HCT116 (cell line): Measurements from ENCODE around the gene ANP32B.

Experiments
- CEBPB ChIP-seq: IDR thresholded peaks from 2 replicates; pipeline ENCODE4 v1.6.1; 2012; ENCODE audit warnings: low read depth
- CTCF ChIP-seq, 3 experiments: fragments of 200-600 bp in 1 of 3; sonication (generic) in 1 of 3; IDR thresholded peaks in 2 of 3; conservative IDR thresholded peaks in 1 of 3; 2 replicates each; pipeline ENCODE4 v1.5.1; 2012 to 2017; ENCODE audit warnings: low read depth in 2 of 3, low read length in 2 of 3, antibody characterized with exemption in 1 of 3, borderline replicate concordance in 1 of 3, control low read depth in 1 of 3, mild to moderate bottlenecking in 1 of 3, mixed read lengths in 1 of 3, mixed run types in 1 of 3, moderate library complexity in 1 of 3; ENCODE audit not compliant: insufficient read depth in 1 of 3
- FOSL1 ChIP-seq: IDR thresholded peaks from 2 replicates; pipeline ENCODE4 v1.6.1; 2012; ENCODE audit warnings: low read depth
- MAX ChIP-seq: IDR thresholded peaks from 2 replicates; pipeline ENCODE4 v1.6.1; 2012
- POLR2A ChIP-seq: IDR thresholded peaks from 2 replicates; pipeline ENCODE4 v1.7.0; 2011; ENCODE audit warnings: borderline replicate concordance; ENCODE audit not compliant: insufficient read depth, insufficient read length; ENCODE audit errors: extremely low read depth
- POLR2AphosphoS5 ChIP-seq: IDR thresholded peaks from 2 replicates; pipeline ENCODE4 v1.6.1; 2011; ENCODE audit warnings: mild to moderate bottlenecking, low read depth, low read length, moderate library complexity
- RAD21 ChIP-seq: IDR thresholded peaks from 2 replicates; pipeline ENCODE4 v1.6.1; 2012; ENCODE audit warnings: low read depth, mild to moderate bottlenecking
- SP1 ChIP-seq: IDR thresholded peaks from 2 replicates; pipeline ENCODE4 v1.6.1; 2012; ENCODE audit warnings: low read depth
- YY1 ChIP-seq: IDR thresholded peaks from 2 replicates; pipeline ENCODE4 v1.6.1; 2011; ENCODE audit warnings: low read length, low read depth, moderate library complexity, mild to moderate bottlenecking; ENCODE audit not compliant: insufficient replicate concordance; ENCODE audit errors: extremely low read depth
- ZBTB33 ChIP-seq: IDR thresholded peaks from 2 replicates; pipeline ENCODE4 v1.6.1; 2011; ENCODE audit warnings: mild to moderate bottlenecking, low read length, moderate library complexity; ENCODE audit not compliant: insufficient replicate concordance; ENCODE audit errors: extremely low read depth
- ZFX ChIP-seq: fragments of 450-650 bp; IDR thresholded peaks from 2 replicates; pipeline ENCODE4 v1.6.1; 2017
- ZNF274 ChIP-seq: fragments of 200-500 bp; sonication (Bioruptor generic); IDR thresholded peaks from 2 replicates; pipeline ENCODE4 v1.6.1; 2014; ENCODE audit warnings: mild to moderate bottlenecking, low read depth, low read length, inconsistent platforms

- TF ChIP-seq CTCF (IDR thresholded peaks at IDR 0.05 in 2 of 3, conservative IDR thresholded peaks at IDR 0.05 in 1 of 3; ENCODE audit: borderline replicate concordance in 1 of 3, insufficient read depth in 1 of 3, low read depth in 2 of 3, low read length in 2 of 3), result no peak
- TF ChIP-seq POLR2A, result no peak
- no peak for TF ChIP-seq ZNF274
- no peak for TF ChIP-seq CEBPB
- TF ChIP-seq FOSL1, result no peak
- no peak for TF ChIP-seq YY1
- TF ChIP-seq SP1, result no peak
- TF ChIP-seq POLR2AphosphoS5, result no peak
- TF ChIP-seq MAX, result no peak
- TF ChIP-seq RAD21, result no peak
- no peak for TF ChIP-seq ZFX
- no peak for TF ChIP-seq ZBTB33
These were observed 81.7 kb downstream of the ANP32B start for GRCh38 chr9:98064623-98065392.
